NOMO-1 (cell line): ENCODE data around the gene CCDC117.

Experiments
- DNase-seq, 2 experiments: peaks; one replicate each; lab custom pipeline; 2025; ENCODE audit not compliant: unreplicated experiment in 2 of 2; lab: John Stamatoyannopoulos, UW

CCDC117 gene

GRCh38 chr22:28769394-28770085 is 3.0 kb upstream of the CCDC117 start:
- no peak for DNase-seq

GRCh38 chr22:28771195-28771791 is 1.2 kb upstream of the CCDC117 start:
- no peak for DNase-seq

GRCh38 chr22:28773461-28773867 is 969 bp downstream of the CCDC117 start:
- DNase-seq = no peak

GRCh38 chr22:28774378-28774777 is 1.9 kb downstream of the CCDC117 start:
- DNase-seq = no peak

GRCh38 chr22:28779833-28780232 is 7.3 kb downstream of the CCDC117 start:
- no peak for DNase-seq

- no peak for DNase-seq
These were observed 7.8 kb downstream of the CCDC117 start for GRCh38 chr22:28780296-28780695.

GRCh38 chr22:28783786-28784671 is 11.5 kb downstream of the CCDC117 start:
- no peak for DNase-seq

- no peak for DNase-seq
These were observed 16.1 kb downstream of the CCDC117 start for GRCh38 chr22:28788601-28789000.

GRCh38 chr22:28791124-28791523 is 18.6 kb downstream of the CCDC117 start:
- no peak for DNase-seq

GRCh38 chr22:28791841-28792490 is 19.5 kb downstream of the CCDC117 start:
- DNase-seq = no peak

GRCh38 chr22:28792491-28793383 is 20.2 kb downstream of the CCDC117 start:
- no peak for DNase-seq

GRCh38 chr22:28793976-28794584 is 21.6 kb downstream of the CCDC117 start:
- DNase-seq = no peak

GRCh38 chr22:28795071-28795693 is 22.7 kb downstream of the CCDC117 start:
- DNase-seq = no peak

GRCh38 chr22:28795932-28796856 is 23.7 kb downstream of the CCDC117 start:
- no peak for DNase-seq

- DNase-seq = peak; percentile 40 to 68
These were observed 26.5 kb downstream of the CCDC117 start for GRCh38 chr22:28798810-28799605.

- peak; percentile 36 to 44 for DNase-seq
These were observed 27.3 kb downstream of the CCDC117 start for GRCh38 chr22:28799606-28800307.
